GM23338 (cell line): ENCODE results near the gene DIP2B. TPM values are rescaled to one million over a fixed set of nuclear protein-coding genes. Genes with fewer than 3 reads are reported as not detected.

Experiments
- ATAC-seq: fragments of 200-7000 bp; cut with Tn5 transposase; 3 replicates; pipeline ENCODE4 v1.9.1; 2020
- DNase-seq: peaks from one replicate; pipeline ENCODE4 v3.0.0-alpha.2; 2015; ENCODE audit warnings: low spot score
- H2AFZ ChIP-seq: fragments of 200-600 bp; sonication (generic); 2 replicates; pipeline ENCODE4 v1.8.0; 2016; ENCODE audit warnings: antibody characterized with exemption, mild to moderate bottlenecking, moderate library complexity
- H3F3A ChIP-seq: fragments of 200-600 bp; sonication (generic); replicated peaks from 2 replicates; pipeline ENCODE4 v1.8.0; 2017; ENCODE audit warnings: antibody characterized with exemption, mixed run types, low read depth
- H3K27ac ChIP-seq: fragments of 200-600 bp; sonication (generic); 2 replicates; pipeline ENCODE4 v1.6.1; 2016; ENCODE audit warnings: low read depth
- H3K27me3 ChIP-seq: fragments of 200-600 bp; sonication (generic); 2 replicates; pipeline ENCODE4 v1.8.0; 2016; ENCODE audit warnings: mild to moderate bottlenecking, mixed run types, moderate library complexity; ENCODE audit not compliant: insufficient read depth
- H3K36me3 ChIP-seq: fragments of 200-600 bp; sonication (generic); 2 replicates; pipeline ENCODE4 v1.8.0; 2016; ENCODE audit warnings: mild to moderate bottlenecking; ENCODE audit not compliant: insufficient read depth
- H3K4me1 ChIP-seq: fragments of 200-600 bp; sonication (generic); 2 replicates; pipeline ENCODE4 v1.8.0; 2016; ENCODE audit warnings: mild to moderate bottlenecking, moderate library complexity; ENCODE audit not compliant: insufficient read depth
- H3K4me2 ChIP-seq: fragments of 200-600 bp; sonication (generic); 2 replicates; pipeline ENCODE4 v1.7.1; 2017; ENCODE audit warnings: mixed run types
- H3K4me3 ChIP-seq: fragments of 200-600 bp; sonication (generic); 2 replicates; pipeline ENCODE4 v1.6.1; 2016; ENCODE audit warnings: mixed run types
- H3K79me2 ChIP-seq: fragments of 200-600 bp; sonication (generic); replicated peaks from 2 replicates; pipeline ENCODE4 v1.8.0; 2017; ENCODE audit warnings: mild to moderate bottlenecking; ENCODE audit not compliant: insufficient read depth
- H3K9me2 ChIP-seq: fragments of 200-600 bp; sonication (generic); 2 replicates; pipeline ENCODE4 v1.8.0; 2017; ENCODE audit not compliant: insufficient read depth
- H4K20me1 ChIP-seq: fragments of 200-600 bp; sonication (generic); replicated peaks from 2 replicates; pipeline ENCODE4 v1.8.0; 2017; ENCODE audit warnings: mild to moderate bottlenecking; ENCODE audit not compliant: insufficient read depth
- H3K27ac Mint-ChIP-seq: 2 replicates; pipeline ENCODE4 v1.8.0; 2020; ENCODE audit warnings: inconsistent platforms, mild to moderate bottlenecking, moderate library complexity, mixed read lengths
- H3K27me3 Mint-ChIP-seq: 3 replicates; pipeline ENCODE4 v1.8.0; 2022; ENCODE audit warnings: low read depth, mild to moderate bottlenecking, moderate library complexity, mixed read lengths, inconsistent platforms; ENCODE audit not compliant: insufficient read depth, poor library complexity
- H3K36me3 Mint-ChIP-seq: 3 replicates; pipeline ENCODE4 v1.8.0; 2021; ENCODE audit warnings: low read depth, mild to moderate bottlenecking, inconsistent platforms, moderate library complexity, mixed read lengths
- H3K4me1 Mint-ChIP-seq: 3 replicates; pipeline ENCODE4 v1.8.0; 2020; ENCODE audit warnings: mild to moderate bottlenecking, inconsistent platforms, mixed read lengths
- H3K4me3 Mint-ChIP-seq: 3 replicates; pipeline ENCODE4 v1.8.0; 2021; ENCODE audit warnings: moderate library complexity, mild to moderate bottlenecking, inconsistent platforms, mixed read lengths
- H3K9me3 Mint-ChIP-seq: 3 replicates; pipeline ENCODE4 v1.8.0; 2020; ENCODE audit warnings: moderate library complexity, mild to moderate bottlenecking, inconsistent platforms, mixed read lengths
- CREB1 ChIP-seq: fragments of 250-450 bp; sonication (Bioruptor Pico); IDR thresholded peaks from 2 replicates; pipeline ENCODE4 v1.5.0; 2020; ENCODE audit warnings: low read depth, mild to moderate bottlenecking, moderate library complexity
- CTCF ChIP-seq, 2 experiments: fragments of 200-600 bp in 1 of 2; sonication (generic) in 1 of 2; conservative IDR thresholded peaks; 2 replicates each; pipeline versions ENCODE4 v1.5.1 to v1.6.1; 2016 to 2017; ENCODE audit warnings: antibody characterized with exemption in 2 of 2, low read depth in 2 of 2, mild to moderate bottlenecking in 2 of 2, moderate library complexity in 1 of 2
- ETS1 ChIP-seq: IDR thresholded peaks from 2 replicates; pipeline ENCODE4 v1.6.1; 2016; ENCODE audit warnings: antibody characterized with exemption
- EZH2 ChIP-seq: fragments of 200-600 bp; sonication (generic); IDR thresholded peaks from one replicate; pipeline ENCODE4 v1.8.0; 2017; ENCODE audit warnings: antibody characterized with exemption, mild to moderate bottlenecking, low read depth; ENCODE audit not compliant: unreplicated experiment
- EZH2phosphoT487 ChIP-seq: fragments of 200-600 bp; sonication (generic); IDR thresholded peaks from one replicate; pipeline ENCODE4 v1.8.1; 2018; ENCODE audit warnings: antibody characterized with exemption; ENCODE audit not compliant: unreplicated experiment
- JUNB ChIP-seq: IDR thresholded peaks from one replicate; pipeline ENCODE4 v1.6.1; 2016; ENCODE audit warnings: antibody characterized with exemption; ENCODE audit not compliant: unreplicated experiment
- NANOG ChIP-seq: IDR thresholded peaks from 2 replicates; pipeline ENCODE4 v1.6.1; 2016; ENCODE audit warnings: antibody characterized with exemption, borderline replicate concordance
- POLR2AphosphoS5 ChIP-seq: IDR thresholded peaks from 2 replicates; pipeline ENCODE4 v1.6.1; 2016; ENCODE audit warnings: antibody characterized with exemption, low read depth
- REST ChIP-seq: IDR thresholded peaks from one replicate; pipeline ENCODE4 v1.6.1; 2018; ENCODE audit warnings: antibody characterized with exemption; ENCODE audit not compliant: unreplicated experiment
- STAT1 ChIP-seq: IDR thresholded peaks from one replicate; pipeline ENCODE4 v1.6.1; 2016; ENCODE audit warnings: antibody characterized with exemption; ENCODE audit not compliant: unreplicated experiment
- ZNF114 ChIP-seq: fragments of 250-450 bp; sonication (Bioruptor Pico); IDR thresholded peaks from 2 replicates; pipeline ENCODE4 v1.5.0; 2020; ENCODE audit warnings: mild to moderate bottlenecking, moderate library complexity
- ZNF331 ChIP-seq: fragments of 250-450 bp; sonication (Bioruptor Pico); IDR thresholded peaks from 2 replicates; pipeline ENCODE4 v1.5.0; 2020; ENCODE audit warnings: low read depth, mild to moderate bottlenecking, moderate library complexity
- ZNF462 ChIP-seq: fragments of 250-450 bp; sonication (Bioruptor Pico); IDR thresholded peaks from 2 replicates; pipeline ENCODE4 v1.5.0; 2020; ENCODE audit warnings: mild to moderate bottlenecking, moderate library complexity
- polyA plus RNA-seq: library from polyadenylated mRNA; unstranded; fragments of >200 nt; fragmentation: Nextera tagmentation; extraction: Ambion mirVana; gene quantifications from 2 replicates; pipeline ENCODE4 v1.2.1, GENCODE V29; 2016
- total RNA-seq: library from RNA; depleted of rRNA; stranded (reverse); fragments of >200 nt; shearing (Covaris generic); gene quantifications from 2 replicates; pipeline ENCODE4 v1.2.3, GENCODE V29; 2014

The DIP2B gene
- total and polyA plus RNA-seq, 2 experiments from 2014 or later = 8.0 to 36.4 TPM

GRCh38 chr12:50612882-50613281, 108.1 kb downstream of the DIP2B start:
- ATAC-seq (peak; percentile 27), DNase-seq (no peak)
- Histone ChIP-seq H3K27ac (peak overlapping the region; percentile 88), H3K4me1 (peaks cover 36% of the 10 kb centered on the region), H3K4me2 (no peak overlapping the region), H2AFZ (no peak overlapping the region), H3K36me3 (no peaks in the 10 kb centered on the region), H4K20me1 (no peaks in the 10 kb centered on the region), H3F3A (no peaks in the 10 kb centered on the region), H3K9me2 (no peaks in the 10 kb centered on the region), H3K4me3 (no peak overlapping the region), H3K27me3 (no peaks in the 10 kb centered on the region), H3K79me2 (peaks cover 47% of the 10 kb centered on the region)
- no peak overlapping the region for H3K27ac Mint-ChIP-seq
- no peaks in the 10 kb centered on the region for H3K9me3 Mint-ChIP-seq
- peaks cover 19% of the 10 kb centered on the region; the same call in 2 of the 3 replicates for H3K4me1 Mint-ChIP-seq
- no peaks in the 10 kb centered on the region for H3K36me3 Mint-ChIP-seq
- H3K27me3 Mint-ChIP-seq = no peaks in the 10 kb centered on the region
- H3K4me3 Mint-ChIP-seq = no peak overlapping the region
- TF ChIP-seq EZH2phosphoT487 (no peak), NANOG (no peak), ZNF331 (no peak), STAT1 (no peak), CTCF (conservative IDR thresholded peaks at IDR 0.05; ENCODE audit: low read depth in 2 of 2) (no peak), EZH2 (no peak), CREB1 (CRISPR knock-in tag) (no peak), REST (no peak), POLR2AphosphoS5 (no peak), JUNB (no peak), ZNF462 (CRISPR knock-in tag) (no peak), ZNF114 (no peak), ETS1 (no peak)
